Measurements from ENCODE around the gene CDH13.

Gene CDH13

DNA sequence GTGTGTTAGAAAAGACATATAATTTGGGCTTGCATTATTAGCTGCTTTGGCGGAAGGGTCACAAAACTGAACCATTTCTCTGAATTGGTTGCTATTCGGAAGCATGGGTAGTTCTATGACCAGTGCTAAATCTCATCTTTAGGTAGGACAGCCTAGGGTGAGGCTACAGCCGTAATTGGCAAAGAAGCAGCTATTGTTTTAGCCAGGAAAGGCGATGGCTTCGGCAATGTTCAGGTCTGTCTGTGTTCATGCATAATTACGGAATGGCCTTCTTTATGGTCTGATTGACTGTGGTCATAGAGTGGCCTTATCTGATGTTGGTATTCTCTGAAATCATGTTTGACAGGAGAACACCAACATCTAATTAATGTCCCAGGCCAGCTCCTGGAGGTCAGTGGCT lies 812.6 kb downstream of the CDH13 start:
- DNase-seq (ENCODE audit: low read depth): no peak

DNA sequence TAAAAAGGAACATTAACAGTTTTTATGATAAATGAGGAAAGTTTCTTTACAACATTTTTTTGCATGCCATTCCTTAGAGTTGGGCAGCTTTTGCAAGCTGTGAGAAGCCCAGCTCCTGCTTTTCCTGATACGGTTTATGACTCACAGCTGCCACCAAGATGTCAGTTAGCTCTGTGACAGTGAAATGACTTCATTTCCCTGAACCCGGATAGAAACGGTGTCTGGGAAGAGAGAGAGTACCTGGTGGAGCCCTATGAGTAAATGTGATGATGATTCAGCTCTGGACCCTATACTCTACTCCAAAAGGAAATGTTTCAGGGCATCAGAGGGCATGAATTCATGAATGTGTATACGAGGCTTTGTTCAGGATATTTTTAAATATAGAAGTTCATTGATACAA lies 814.7 kb downstream of the CDH13 start:
- no peak for DNase-seq (ENCODE audit: low read depth)

DNA sequence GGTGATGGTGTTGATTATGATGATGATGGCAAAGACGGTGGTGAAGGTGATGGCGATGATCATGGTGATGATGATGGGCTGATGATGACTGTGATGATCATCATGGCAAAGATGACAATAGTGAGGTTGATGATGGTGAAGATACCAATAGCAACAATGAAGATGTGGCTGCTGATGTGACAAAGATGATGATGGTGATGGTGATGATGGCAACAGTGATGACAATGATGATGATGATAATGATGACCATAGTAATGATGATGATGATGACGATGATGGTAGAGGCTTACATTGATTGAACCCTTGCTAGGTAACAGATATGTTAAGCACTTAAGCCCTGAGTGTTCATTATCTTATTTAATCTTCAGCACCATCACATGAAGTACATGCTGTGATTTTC lies 817.2 kb downstream of the CDH13 start:
- no peak for DNase-seq (ENCODE audit: low read depth)

DNA sequence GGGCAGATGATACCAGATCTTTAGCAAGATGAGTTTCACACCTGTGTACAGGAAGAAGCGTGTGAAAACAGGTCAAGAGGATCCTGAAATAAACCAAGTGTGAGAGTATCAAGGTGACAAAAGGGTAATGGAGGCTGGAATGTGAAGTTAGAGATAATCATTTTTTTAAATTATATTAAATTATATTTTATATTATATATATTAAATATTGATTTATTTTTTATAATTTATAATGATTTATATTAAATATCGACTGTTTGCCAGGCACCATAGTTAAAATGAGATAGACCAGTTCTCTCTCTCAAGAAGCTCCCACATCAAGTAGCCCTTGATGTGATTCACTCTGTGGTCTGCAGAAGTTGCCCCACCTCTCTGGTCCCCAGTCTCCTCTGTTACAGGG lies 820.8 kb downstream of the CDH13 start:
- no peak for DNase-seq (ENCODE audit: low read depth)

DNA sequence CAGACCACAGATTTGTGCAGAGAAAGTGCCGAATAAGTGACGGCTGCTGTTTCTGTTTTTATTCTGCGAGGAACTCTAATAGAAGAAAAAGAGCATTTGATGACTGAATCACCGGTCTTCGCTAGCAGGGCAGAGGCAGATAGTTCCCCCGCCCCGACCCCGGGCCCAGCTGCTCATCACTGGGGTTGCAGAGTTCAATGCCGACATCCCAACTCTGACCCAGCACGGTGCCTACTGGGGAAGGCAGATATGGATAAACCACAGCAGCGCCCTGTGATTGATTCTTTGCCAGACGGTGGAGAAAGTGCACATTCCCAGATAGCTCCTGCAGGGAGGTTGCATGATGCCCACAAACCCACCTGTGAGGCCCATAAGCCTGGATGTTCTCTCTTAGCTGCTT lies 823.1 kb downstream of the CDH13 start:
- DNase-seq (ENCODE audit: low read depth): no peak

DNA sequence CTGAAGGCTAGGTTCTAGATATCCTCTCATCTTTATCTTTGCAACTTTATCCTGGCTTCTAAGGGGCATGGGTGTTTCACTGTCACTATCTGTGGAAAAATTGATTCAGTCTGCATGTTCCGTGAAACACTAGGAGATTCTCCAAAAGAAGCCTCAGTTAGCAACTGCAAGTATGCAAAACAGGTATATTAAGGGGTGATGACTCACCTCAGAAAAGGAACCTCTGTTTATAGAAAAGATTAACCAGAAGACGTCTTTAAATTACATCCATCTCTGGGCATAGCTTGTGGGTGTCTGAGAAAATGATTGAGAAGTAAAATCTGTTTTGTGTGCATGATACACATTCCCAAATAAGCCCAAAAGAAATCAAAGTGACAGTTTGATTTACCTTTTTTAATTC lies 827.2 kb downstream of the CDH13 start:
- no peak for DNase-seq (ENCODE audit: low read depth)

DNA sequence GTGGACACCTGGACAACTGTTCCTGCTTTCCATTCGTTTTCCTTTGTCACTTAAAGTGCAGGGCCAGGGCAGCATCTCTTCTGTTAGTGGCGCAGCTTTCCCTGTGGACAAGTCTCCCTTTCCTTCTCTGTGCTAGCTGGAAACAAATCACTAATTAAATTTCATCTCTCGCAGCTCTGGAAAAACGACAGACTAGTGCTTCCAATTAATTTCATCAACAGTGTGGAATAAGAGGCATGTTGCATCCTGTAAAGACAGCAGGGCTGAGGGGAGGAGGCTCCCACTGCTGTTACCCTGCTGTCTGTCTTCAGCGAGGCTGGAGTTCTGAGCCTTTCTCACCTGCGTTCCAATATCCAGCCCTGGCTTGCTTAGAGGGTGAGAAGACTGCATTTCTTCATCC lies 828.9 kb downstream of the CDH13 start:
- DNase-seq (ENCODE audit: low read depth): no peak

DNA sequence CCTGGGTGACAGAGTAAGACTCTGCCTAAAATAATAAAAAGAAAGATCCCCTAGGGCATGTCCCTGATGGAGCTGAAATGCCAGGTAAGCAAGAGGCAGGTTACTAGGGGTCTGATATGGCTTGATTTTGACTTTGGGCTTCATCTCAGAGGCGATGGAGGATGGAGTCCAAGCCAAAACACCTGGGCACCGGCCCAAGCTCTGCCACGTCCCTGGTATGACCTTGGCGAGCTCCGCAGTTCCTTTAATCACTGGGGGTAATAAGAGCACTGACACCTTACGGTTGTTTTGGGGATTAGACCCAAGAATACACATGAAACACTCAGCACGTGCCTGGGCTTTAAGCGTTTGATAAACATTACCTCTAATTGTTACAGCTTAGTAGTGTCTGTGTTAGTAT lies 830.2 kb downstream of the CDH13 start:
- no peak for DNase-seq (ENCODE audit: low read depth)

DNA sequence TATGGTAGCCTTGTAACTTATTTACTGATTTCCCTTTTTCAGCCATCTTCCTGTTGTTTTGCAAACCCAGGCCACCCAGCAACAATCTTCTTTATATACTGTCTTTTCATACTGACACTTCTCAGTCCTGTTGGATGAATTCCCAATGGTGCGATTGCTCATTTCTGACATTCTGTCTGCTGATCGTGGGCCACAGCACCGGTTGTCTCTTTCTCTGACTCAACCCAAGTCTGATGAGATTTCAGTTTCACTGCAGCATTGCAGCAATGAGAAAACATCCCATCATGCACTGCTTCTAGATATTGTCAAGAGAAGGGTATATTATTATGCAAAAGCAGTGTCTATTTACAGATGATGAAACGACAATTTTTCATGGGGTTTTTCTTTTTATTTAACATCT lies 831.8 kb downstream of the CDH13 start:
- DNase-seq (ENCODE audit: low read depth): peak; percentile 51

DNA sequence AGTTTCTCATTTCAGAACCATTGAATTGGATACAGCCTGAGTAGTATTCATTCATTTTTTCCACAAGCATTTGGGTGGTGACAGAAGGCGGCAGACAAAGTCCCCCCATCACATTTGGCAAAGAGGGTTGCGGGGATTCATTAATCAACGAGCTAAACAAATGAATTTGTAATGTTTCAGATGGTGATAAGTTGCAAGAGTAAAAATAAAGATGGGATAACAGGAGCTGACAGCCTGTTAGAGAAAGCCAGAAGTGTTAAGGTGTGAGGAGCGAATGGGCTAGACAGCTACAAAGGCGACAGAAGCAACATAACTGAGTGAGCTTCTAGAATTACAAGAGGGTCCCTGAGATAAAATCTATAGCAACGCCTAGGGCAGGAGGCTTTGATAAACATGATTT lies 838.2 kb downstream of the CDH13 start:
- DNase-seq (ENCODE audit: low read depth): no peak

DNA sequence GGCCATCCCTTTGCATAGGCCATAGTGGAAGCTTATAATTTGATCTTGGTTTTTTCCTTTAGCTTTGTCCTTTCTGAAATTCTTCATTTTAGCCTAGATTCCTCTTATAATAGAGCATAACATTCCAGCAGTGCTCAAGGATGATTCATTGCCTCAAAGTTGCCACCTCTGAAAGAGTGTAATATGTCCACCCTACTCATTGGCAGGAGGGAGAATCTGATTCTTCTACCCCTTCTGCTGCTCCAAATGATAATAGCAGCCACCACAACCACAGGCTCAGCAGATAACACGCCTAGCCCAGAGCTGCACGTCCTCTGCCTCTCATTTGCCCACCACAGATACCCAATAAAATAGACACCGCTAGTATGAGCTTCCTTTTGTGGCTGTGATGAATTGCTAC lies 843.6 kb downstream of the CDH13 start:
- DNase-seq (ENCODE audit: low read depth): peak; percentile 45

DNA sequence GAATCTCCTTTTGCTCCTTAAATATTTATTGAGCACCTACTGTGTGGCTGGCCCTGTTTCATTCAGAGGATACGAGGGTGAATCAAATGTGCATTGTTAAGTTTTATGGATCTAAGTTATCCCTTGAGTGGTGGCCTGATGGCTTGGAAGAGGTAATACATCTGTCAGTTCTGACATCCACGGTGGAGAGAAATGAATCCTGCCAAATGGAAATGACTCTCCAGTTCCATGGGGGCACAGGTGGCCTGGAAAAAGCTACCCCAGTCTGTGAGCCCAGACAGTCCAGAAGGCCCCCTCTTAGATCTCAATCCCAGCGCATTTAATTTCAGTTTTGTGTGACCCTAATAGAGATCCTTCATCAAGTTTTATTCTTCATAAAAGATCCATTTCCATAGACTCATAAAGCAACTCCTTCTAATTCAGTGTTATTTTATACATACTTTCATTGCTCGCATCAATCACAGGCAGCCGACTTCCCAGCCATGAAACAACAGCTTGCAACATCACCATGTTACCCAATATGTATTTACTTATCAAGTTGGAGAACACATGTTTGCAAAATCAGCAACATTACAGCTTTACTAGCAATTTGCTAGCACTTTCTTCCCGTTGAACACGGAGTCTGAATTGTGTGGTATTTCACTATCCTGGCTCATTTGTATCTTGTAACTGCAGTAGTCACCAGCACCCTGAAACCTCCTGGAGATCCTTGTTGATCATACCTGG lies 846.2 kb downstream of the CDH13 start:
- no peak for DNase-seq (ENCODE audit: low read depth)

DNA sequence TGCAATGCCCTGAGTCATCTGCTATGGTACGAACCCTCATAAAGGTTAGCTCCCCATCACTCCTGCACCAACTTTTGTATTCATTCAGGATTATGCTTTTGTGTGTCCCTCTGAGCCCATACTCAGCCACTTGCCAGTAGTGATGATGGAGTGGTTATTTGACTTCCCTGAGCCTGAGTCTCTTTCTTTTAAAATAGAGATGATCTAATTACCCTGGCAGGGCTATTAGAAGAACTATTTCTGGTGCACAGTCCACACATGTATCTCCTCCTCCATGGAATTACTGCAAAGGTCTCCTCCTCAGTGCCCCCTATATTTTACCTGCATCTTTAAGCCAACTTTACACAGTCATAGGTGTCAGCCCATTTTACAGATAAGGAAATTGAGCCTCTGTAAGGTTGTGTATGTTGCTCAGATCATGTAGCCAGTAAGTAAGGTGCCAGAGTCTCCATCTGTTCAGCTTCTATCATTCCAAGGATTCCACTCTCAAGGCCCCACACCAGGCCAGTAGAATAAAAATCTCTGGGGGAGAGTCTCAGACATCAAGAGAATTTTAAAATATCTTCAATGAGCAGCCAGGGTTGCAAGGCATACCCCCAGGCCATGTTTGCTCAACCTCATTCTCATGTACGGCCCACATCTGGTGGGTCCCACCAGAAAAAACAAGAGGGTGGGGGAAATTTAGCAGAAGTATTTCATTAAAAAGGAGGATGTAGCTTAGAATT lies 847.3 kb downstream of the CDH13 start:
- DNase-seq (ENCODE audit: low read depth): no peak

DNA sequence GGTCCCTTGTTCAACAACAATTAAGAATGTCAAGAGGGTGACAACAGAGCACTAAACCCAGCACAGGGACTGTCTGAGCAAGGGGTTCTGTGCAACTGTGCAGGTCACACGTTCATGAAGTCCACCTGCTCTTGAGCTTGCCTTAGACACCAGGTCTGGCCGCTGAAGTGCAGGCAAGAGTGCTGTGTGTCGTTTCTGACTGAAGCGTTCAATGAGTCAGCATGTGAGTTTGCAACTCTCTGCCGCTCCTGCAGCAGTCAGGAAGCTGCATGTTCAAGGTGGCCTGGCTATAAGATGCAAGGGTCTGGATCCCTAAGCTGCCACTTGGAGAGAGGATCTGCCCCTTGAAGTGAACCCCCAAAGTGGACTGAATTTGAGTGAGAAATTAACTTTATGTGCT lies 848.3 kb downstream of the CDH13 start:
- no peak for DNase-seq (ENCODE audit: low read depth)

DNA sequence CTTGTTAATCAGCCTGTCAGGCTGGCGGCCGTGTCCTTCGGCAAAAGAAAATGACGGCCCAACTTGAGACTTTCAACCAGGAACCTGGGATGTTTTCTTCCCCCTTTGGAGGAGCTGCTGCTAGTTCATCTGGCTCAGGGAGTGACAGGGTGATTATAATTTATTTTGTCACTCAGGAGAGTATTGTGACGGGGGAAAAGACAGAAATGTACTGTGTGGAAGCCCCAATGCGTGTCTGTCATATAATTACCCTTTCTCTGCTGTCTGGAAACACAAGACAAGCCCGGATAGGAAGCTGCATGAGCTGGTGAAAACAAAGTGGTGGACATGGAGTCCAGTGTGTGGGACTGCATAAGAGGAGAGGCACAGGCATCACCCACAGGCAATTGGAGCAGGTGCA lies 854.8 kb downstream of the CDH13 start:
- DNase-seq (ENCODE audit: low read depth): no peak

DNA sequence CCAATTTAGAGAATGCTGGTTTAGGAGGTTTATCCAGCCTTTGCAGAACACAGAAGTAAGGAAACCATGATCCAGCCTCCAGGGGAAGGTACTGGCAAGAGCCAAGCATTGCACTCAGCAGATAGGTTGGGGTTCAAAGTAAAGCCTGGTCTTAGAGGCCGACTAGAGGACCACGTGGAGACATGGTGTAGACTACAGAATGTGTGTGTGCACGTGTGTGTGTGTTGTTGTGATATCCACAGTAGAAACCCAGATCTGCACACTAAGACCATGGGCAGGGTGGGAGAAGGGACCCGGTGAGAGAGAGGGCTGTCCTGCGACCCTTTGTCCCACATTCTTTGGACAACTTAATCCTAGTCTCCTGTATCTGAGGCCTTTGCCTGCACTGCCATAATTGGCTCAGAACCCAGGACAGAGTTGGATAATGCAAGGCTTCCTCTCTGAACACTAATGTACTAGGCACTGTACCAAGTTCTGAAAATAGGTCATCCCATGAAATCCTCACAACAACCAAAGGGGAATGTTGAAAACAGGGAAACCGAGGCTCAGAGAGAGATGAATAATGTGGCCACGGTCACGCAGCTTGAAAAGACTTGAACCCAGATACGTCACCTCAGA lies 855.9 kb downstream of the CDH13 start:
- DNase-seq (ENCODE audit: low read depth): no peak

DNA sequence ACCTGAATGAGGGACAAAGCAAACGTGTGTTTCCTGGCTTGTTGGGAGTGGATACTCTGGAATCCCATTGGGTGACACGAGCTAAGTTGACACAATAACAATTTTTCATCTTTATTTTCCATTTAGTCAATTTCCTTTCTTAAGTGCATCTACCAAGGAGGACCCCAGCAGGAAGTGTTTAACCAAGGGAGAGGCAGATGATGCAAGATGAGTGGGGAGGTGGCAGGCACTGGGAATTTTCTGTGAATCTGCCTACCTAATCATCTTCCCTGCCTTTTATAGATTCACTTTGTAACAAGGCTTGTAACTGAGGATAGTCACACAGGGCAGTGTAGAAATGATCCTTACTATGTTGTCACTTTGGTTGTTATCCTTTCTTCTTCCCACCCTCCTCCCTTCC lies 863.3 kb downstream of the CDH13 start:
- DNase-seq (ENCODE audit: low read depth): no peak

DNA sequence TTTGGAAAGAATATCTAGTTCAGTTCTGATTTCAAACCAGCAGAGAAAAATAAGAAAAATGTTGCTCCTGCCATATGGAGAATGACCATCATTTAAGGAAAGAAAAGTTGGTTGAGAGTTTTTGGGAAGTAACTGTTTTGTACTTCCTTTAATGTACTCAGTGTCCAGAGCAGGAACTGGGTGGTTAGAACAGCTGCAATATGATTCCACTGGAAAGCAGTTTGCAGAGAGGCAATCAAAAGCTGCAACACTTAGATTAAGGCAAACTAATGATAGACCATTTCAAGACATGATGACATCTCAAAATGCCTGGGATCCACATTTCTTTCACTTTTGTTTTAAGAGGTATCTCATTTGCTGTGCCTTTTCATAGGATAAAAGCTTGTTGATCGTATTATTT lies 867.7 kb downstream of the CDH13 start:
- DNase-seq (ENCODE audit: low read depth): no peak

DNA sequence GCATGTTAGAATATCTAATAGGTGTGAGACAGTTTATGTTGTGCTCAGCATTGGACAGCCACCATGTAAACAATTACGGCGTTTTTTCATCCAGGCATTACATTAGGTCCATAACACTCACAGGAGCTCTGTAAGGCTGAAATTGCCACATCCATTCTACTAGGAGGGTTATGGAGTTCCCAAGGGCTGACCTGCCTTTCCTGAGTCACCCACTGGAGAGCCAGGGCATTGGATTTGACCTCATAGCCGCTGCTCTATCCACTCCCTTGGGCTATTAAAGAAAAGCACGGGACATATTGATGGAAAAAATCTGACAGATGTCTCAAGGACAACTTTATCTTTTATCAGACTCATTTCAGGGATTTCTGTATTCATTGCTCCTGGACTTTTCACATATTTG lies 874.7 kb downstream of the CDH13 start:
- no peak for DNase-seq (ENCODE audit: low read depth)

DNA sequence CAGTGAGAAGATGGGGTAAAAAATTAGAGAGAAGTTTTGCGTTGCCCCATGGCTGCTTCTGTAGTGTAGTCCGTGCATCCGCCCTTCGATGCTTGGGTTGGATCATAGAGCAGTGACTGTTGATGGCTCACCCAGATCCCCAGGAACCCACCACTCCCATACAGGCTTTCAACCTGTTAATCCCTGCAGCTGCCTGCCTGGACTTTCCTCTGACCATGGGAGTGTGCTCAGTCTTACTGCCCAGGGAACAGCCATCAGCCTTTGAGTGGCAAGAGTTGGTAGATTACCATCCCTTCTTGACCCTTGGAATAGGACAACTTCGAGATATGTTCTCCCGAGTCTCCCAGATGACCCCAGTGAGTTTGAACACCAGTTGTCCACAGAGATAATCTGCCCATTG lies 881.5 kb downstream of the CDH13 start:
- no peak for DNase-seq (ENCODE audit: low read depth)

DNA sequence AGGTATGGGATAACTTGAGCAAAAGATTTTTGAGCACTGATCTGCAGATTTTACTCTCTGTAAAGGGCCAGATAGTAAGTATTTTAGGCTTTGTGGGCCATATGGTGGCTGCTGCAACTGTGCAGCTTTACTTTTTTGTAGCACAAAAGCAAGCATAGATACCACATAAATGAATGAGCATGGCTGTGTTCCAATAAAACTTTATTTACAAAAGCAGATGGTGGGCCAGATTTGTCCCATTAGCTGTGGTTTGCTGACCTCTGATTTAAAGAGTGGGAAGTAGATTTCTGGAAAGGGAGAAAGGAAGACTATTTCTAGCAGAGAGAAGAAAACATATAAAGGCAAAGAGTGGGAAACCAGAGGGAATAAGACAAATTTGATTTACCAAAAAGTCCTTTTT lies 882.5 kb downstream of the CDH13 start:
- DNase-seq (ENCODE audit: low read depth): no peak

DNA sequence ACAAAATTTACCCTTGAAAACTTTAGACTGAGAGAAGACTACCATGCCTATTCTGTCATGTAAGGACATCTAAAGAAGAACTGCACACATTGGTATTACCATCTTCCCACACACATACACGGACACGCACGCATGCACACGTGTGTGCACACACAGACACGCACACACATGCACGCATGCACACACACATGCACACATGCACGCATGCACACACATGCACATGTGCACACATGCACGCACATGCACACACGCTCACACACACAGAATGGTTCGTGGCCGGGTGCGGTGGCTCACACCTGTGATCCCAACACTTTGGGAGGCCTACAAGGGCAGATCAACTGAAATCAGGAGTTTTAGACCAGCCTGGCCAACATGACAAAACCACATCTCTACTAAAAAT lies 884.1 kb downstream of the CDH13 start:
- no peak for DNase-seq (ENCODE audit: low read depth)

DNA sequence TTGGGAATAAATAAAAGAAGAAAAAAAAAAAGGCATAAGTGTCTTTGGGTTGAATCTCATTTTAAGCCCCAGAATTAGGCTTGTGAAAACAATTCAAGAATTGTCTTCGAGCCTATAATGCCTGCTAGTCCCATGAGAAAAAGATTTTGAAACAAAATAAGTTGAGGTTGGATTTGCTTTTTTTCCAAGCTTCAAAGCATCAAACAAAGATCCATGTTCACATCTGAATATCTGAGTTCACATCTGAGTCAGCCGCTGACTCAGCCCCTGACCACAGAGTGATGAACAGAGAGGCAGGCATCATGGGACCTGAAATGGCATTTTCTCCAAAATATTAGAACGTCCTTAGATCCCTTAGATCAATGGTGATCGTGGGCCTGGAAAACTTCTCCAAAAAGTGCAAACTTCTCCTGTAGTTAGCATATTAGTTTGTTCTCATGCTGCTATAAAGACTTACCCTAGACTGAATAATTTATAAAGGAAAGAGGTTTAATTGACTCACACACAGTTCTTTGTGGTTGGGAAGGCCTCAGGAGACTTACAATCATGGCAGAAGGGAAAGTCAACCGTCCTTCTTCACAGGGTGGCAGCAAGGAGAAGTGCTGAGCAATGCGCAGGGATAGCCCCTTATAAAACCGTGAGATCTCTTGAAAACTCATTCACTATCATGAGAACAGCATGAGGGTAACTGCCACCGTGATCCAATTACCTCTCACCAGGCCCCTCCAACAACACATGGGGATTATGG lies 886.4 kb downstream of the CDH13 start:
- peak; percentile 59 for DNase-seq (ENCODE audit: low read depth)

Data from non-pigmented ciliary epithelial cell (primary cell).